Activated naive CD4-positive, alpha-beta T cell treated with anti-CD3 and anti-CD28 coated beads, Interleukin-2, amount 50 U/mL, for 24 hours (primary cell): ENCODE data around the gene FKBP1B.
A peak's percentile ranks its signal among the peaks of the same experiment; 100 is the strongest.
"Not testable (repeated sequence)": the region's sequence is repeated elsewhere in the genome, so short reads cannot be mapped to it uniquely, and the experiment has no call there.

Experiments used
- H3K27ac Mint-ChIP-seq: one replicate; pipeline ENCODE4 v1.8.0; 2021; ENCODE audit warnings: mild to moderate bottlenecking, mixed read lengths
- H3K27me3 Mint-ChIP-seq: one replicate; pipeline ENCODE4 v1.8.0; 2021; ENCODE audit warnings: mixed read lengths
- H3K36me3 Mint-ChIP-seq: one replicate; pipeline ENCODE4 v1.8.0; 2021; ENCODE audit warnings: mixed read lengths
- H3K4me1 Mint-ChIP-seq: one replicate; pipeline ENCODE4 v1.8.0; 2021; ENCODE audit warnings: mixed read lengths
- H3K4me3 Mint-ChIP-seq: one replicate; pipeline ENCODE4 v1.8.0; 2021; ENCODE audit warnings: mild to moderate bottlenecking, mixed read lengths
- H3K9me3 Mint-ChIP-seq: one replicate; pipeline ENCODE4 v1.8.0; 2021; ENCODE audit warnings: mixed read lengths

Gene FKBP1B

GRCh38 chr2:24076849-24077534 lies 27.5 kb downstream of the FKBP1B start:
- Mint-ChIP-seq H3K4me1 (peaks cover 34% of the 10 kb centered on the region), H3K36me3 (peaks cover 1% of the 10 kb centered on the region), H3K27me3 (no peaks in the 10 kb centered on the region), H3K4me3 (peak overlapping the region; percentile 98), H3K9me3 (no peaks in the 10 kb centered on the region), H3K27ac (peak overlapping the region; percentile 51)

- Mint-ChIP-seq H3K9me3 (no peaks in the 10 kb centered on the region), H3K27ac (peak overlapping the region; percentile 68), H3K27me3 (no peaks in the 10 kb centered on the region), H3K36me3 (peaks cover 1% of the 10 kb centered on the region), H3K4me3 (peak overlapping the region; percentile 98), H3K4me1 (peaks cover 30% of the 10 kb centered on the region)
These were observed 28.0 kb downstream of the FKBP1B start for GRCh38 chr2:24077535-24077877.

GRCh38 chr2:24077879-24078278 lies 28.3 kb downstream of the FKBP1B start:
- peak overlapping the region; percentile 98 for H3K4me3 Mint-ChIP-seq
- peaks cover 1% of the 10 kb centered on the region for H3K36me3 Mint-ChIP-seq
- peak overlapping the region; percentile 68 for H3K27ac Mint-ChIP-seq
- peaks cover 27% of the 10 kb centered on the region for H3K4me1 Mint-ChIP-seq
- no peaks in the 10 kb centered on the region for H3K9me3 Mint-ChIP-seq
- H3K27me3 Mint-ChIP-seq: no peaks in the 10 kb centered on the region

- Mint-ChIP-seq H3K4me3 (no peak overlapping the region), H3K4me1 (peaks cover 18% of the 10 kb centered on the region), H3K9me3 (no peaks in the 10 kb centered on the region), H3K27me3 (no peaks in the 10 kb centered on the region), H3K27ac (no peak overlapping the region), H3K36me3 (no peaks in the 10 kb centered on the region)
These were observed 31.2 kb downstream of the FKBP1B start for GRCh38 chr2:24080701-24081100.

- H3K27me3 Mint-ChIP-seq: no peaks in the 10 kb centered on the region
- no peak overlapping the region for H3K27ac Mint-ChIP-seq
- peak overlapping the region; percentile 90 for H3K4me3 Mint-ChIP-seq
These were observed 33.4 kb downstream of the FKBP1B start for GRCh38 chr2:24082787-24083566.

GRCh38 chr2:24083567-24084385 lies 34.2 kb downstream of the FKBP1B start:
- Mint-ChIP-seq H3K4me3 (peak overlapping the region; percentile 90), H3K4me1 (peaks cover 11% of the 10 kb centered on the region), H3K36me3 (no peaks in the 10 kb centered on the region), H3K27ac (peak overlapping the region; percentile 68), H3K9me3 (no peaks in the 10 kb centered on the region), H3K27me3 (no peaks in the 10 kb centered on the region)

More at GRCh38 chr2:24082787-24083566, 33.4 kb downstream of the FKBP1B start:
- no peaks in the 10 kb centered on the region for H3K9me3 Mint-ChIP-seq
- no peaks in the 10 kb centered on the region for H3K36me3 Mint-ChIP-seq
- H3K4me1 Mint-ChIP-seq: peaks cover 11% of the 10 kb centered on the region

GRCh38 chr2:24084386-24085199 lies 35.1 kb downstream of the FKBP1B start, which contains the start of gene TP53I3:
TSS of gene TP53I3 (minus strand) at chr2:24084834. CDS start at chr2:24084326, 508 bp downstream.
- Mint-ChIP-seq H3K36me3 (no peaks in the 10 kb centered on the region), H3K9me3 (no peaks in the 10 kb centered on the region), H3K27me3 (no peaks in the 10 kb centered on the region), H3K4me1 (peaks cover 11% of the 10 kb centered on the region), H3K4me3 (peak within 1 kb of the TSS; percentile 90), H3K27ac (peak within 1 kb of the TSS; percentile 68)

GRCh38 chr2:24085200-24085489 lies 35.6 kb downstream of the FKBP1B start:
- Mint-ChIP-seq H3K4me3 (peak overlapping the region; percentile 90), H3K27ac (no peak overlapping the region), H3K36me3 (no peaks in the 10 kb centered on the region), H3K4me1 (peaks cover 11% of the 10 kb centered on the region), H3K27me3 (no peaks in the 10 kb centered on the region), H3K9me3 (no peaks in the 10 kb centered on the region)

- H3K4me3 Mint-ChIP-seq: no peak overlapping the region
- peak overlapping the region; percentile 23 for H3K27ac Mint-ChIP-seq
- no peaks in the 10 kb centered on the region for H3K27me3 Mint-ChIP-seq
- no peaks in the 10 kb centered on the region for H3K9me3 Mint-ChIP-seq
- peaks cover 11% of the 10 kb centered on the region for H3K4me1 Mint-ChIP-seq
- H3K36me3 Mint-ChIP-seq: no peaks in the 10 kb centered on the region
These were observed 36.7 kb downstream of the FKBP1B start for GRCh38 chr2:24086241-24086640.

GRCh38 chr2:24087032-24087431 lies 37.5 kb downstream of the FKBP1B start:
- H3K27me3 Mint-ChIP-seq: no peaks in the 10 kb centered on the region
- H3K9me3 Mint-ChIP-seq: no peaks in the 10 kb centered on the region
- H3K4me1 Mint-ChIP-seq: peaks cover 11% of the 10 kb centered on the region
- no peak overlapping the region for H3K27ac Mint-ChIP-seq
- H3K36me3 Mint-ChIP-seq: no peaks in the 10 kb centered on the region
- H3K4me3 Mint-ChIP-seq: no peak overlapping the region

- Mint-ChIP-seq H3K27ac (no peak overlapping the region), H3K4me1 (peaks cover 5% of the 10 kb centered on the region), H3K4me3 (no peak overlapping the region), H3K36me3 (no peaks in the 10 kb centered on the region), H3K27me3 (no peaks in the 10 kb centered on the region), H3K9me3 (no peaks in the 10 kb centered on the region)
These were observed 39.3 kb downstream of the FKBP1B start for GRCh38 chr2:24088821-24089359.

- H3K27me3 Mint-ChIP-seq, H3K4me3 Mint-ChIP-seq, H3K27ac Mint-ChIP-seq, H3K9me3 Mint-ChIP-seq, H3K4me1 Mint-ChIP-seq: not testable (repeated sequence)
- peaks cover 12% of the 10 kb centered on the region for H3K36me3 Mint-ChIP-seq
These were observed 43.7 kb downstream of the FKBP1B start for GRCh38 chr2:24093270-24093669.

- not testable (repeated sequence) for H3K4me3 Mint-ChIP-seq, H3K27me3 Mint-ChIP-seq, H3K4me1 Mint-ChIP-seq, H3K27ac Mint-ChIP-seq, H3K9me3 Mint-ChIP-seq
- H3K36me3 Mint-ChIP-seq: peaks cover 19% of the 10 kb centered on the region
These were observed 45.7 kb downstream of the FKBP1B start for GRCh38 chr2:24095171-24095677.

- peaks cover 27% of the 10 kb centered on the region for H3K36me3 Mint-ChIP-seq
- not testable (repeated sequence) for H3K4me1 Mint-ChIP-seq, H3K9me3 Mint-ChIP-seq
These were observed 51.2 kb downstream of the FKBP1B start for GRCh38 chr2:24100732-24101131.

GRCh38 chr2:24101992-24102391 lies 52.5 kb downstream of the FKBP1B start:
- H3K9me3 Mint-ChIP-seq: peaks cover 10% of the 10 kb centered on the region
- peaks cover 26% of the 10 kb centered on the region for H3K36me3 Mint-ChIP-seq
- no peaks in the 10 kb centered on the region for H3K27me3 Mint-ChIP-seq
- H3K4me1 Mint-ChIP-seq: no peaks in the 10 kb centered on the region
- no peak overlapping the region for H3K4me3 Mint-ChIP-seq
- no peak overlapping the region for H3K27ac Mint-ChIP-seq

More at GRCh38 chr2:24100732-24101131, 51.2 kb downstream of the FKBP1B start:
- not testable (repeated sequence) for H3K27ac Mint-ChIP-seq, H3K27me3 Mint-ChIP-seq, H3K4me3 Mint-ChIP-seq
